GM18499 (cell line): Measurements from ENCODE around the gene ALKBH3.

Source experiments
- ATAC-seq: cut with Tn5 transposase; IDR thresholded peaks from one replicate; pipeline ENCODE4 v1.9.1; 2021; ENCODE audit warnings: moderate number of reproducible peaks; ENCODE audit not compliant: insufficient read depth, unreplicated experiment

Gene ALKBH3

GRCh38 chr11:43936076-43936475 lies 55.4 kb downstream of the ALKBH3 start:
- no peak for ATAC-seq

GRCh38 chr11:43937434-43938411 lies 57.1 kb downstream of the ALKBH3 start:
- no peak for ATAC-seq

DNA sequence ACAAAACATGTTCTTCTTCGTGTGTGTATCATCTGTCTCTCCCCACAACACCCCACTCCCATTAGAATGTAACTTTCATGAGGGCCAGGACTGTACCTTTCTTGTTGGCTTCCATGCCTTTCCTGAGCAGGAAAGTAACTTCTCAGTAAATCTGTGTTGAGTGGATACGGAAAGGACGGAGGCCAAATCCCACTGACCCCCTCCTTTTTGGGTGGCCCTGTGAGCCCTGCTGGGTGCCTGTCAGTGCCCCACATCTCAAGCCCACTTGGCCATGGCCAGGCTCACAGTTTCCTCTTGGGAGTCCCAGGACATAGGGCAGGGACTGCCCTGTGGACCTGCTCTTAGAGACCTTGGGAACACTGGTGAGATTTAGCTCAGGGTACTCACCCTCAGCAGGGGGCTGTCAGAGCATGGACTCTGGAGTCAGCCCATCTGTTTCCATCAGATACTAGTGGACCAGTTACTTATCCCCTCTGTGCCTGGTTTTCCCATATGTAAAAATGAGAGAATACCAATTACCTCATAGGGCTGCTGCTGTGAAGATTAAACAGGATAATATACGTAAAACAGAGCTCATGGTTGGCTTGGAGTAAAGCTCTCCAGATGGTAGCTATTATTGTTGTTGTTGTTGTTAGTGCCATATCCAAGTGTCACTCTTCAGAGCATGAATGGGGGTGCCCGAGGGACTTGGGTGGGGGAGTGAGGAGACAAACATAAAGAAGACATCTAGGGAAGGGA lies 60.8 kb downstream of the ALKBH3 start:
- no peak for ATAC-seq

DNA sequence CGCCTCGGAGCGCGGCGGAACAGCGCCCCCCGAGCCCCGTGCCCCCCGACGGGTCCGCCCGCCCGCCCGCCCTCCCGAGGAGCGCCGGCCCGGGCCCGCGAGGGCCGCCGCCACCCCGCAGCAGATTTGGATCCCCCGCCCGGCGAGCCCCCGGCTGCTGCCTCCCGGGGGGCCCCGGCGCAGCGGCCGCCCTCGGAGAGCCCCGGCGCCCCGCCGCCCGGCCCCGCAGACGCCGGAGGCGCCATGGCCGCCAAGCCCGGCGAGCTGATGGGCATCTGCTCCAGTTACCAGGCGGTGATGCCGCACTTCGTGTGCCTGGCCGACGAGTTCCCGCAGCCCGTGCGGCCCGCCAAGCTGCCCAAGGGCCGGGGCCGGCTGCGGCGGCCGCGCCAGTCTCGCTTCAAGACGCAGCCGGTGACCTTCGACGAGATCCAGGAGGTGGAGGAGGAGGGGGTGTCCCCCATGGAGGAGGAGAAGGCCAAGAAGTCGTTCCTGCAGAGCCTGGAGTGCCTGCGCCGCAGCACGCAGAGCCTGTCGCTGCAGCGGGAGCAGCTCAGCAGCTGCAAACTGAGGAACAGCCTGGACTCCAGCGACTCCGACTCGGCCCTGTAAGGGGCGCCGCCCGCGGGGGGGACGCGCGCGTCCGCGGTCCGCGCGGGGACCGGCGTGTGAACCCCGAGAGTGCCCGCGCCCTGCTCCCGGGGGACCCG lies 62.2 kb downstream of the ALKBH3 start:
- ATAC-seq = no peak

GRCh38 chr11:43943372-43943930 lies 62.8 kb downstream of the ALKBH3 start:
- no peak for ATAC-seq

GRCh38 chr11:43943931-43944751 lies 63.5 kb downstream of the ALKBH3 start:
- ATAC-seq = no peak

DNA sequence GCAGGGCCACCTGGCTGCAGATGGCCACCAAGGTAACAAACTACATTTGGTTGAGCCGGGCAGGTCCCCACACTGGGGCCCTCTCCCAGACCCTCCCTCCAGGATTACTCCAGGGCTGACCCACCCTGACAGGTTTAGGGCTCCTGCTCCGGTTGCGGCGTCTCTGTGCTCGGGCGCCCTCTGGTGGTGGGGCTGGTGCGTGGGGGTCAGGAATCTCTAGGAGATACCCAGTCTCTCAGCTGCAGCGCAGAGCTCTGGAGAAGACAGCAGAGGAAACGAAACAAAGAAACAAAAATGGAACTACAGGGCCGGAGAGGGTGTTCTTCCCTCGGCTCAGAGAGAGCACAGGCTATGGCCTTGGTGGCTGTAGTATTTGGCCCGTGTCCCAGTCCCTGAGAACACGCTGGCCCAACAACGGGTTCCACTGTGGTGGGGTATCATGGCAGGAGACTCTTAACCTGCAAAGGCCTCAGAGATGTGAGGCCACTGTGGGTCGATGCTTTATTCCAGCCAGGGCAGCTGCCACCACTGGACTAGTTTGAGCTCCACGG lies 64.2 kb downstream of the ALKBH3 start:
- no peak for ATAC-seq

- no peak for ATAC-seq
Measured at GRCh38 chr11:43947003-43947500, 66.4 kb downstream of the ALKBH3 start.

DNA sequence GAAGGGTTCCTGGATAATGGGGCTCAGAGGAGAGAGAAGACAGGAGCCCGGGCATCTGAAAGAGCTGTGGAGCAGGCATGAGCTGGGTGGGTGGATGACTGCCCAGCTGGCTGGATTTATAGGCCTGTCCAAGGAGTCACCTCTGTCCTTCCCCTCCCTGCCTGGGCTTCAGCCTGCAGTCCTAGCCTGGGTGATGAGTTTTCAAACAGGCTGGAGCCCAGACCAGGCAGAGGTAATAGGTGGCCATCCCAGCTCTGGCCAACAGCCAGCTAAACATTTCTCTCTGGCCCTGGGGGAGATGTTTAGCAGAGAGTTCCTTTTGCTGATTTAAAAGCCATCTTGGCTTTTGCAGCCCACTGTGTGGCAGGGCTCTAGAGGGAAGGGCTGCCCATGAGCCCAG lies 67.2 kb downstream of the ALKBH3 start:
- no peak for ATAC-seq

GRCh38 chr11:43948341-43949225 lies 68.0 kb downstream of the ALKBH3 start:
- ATAC-seq = no peak

DNA sequence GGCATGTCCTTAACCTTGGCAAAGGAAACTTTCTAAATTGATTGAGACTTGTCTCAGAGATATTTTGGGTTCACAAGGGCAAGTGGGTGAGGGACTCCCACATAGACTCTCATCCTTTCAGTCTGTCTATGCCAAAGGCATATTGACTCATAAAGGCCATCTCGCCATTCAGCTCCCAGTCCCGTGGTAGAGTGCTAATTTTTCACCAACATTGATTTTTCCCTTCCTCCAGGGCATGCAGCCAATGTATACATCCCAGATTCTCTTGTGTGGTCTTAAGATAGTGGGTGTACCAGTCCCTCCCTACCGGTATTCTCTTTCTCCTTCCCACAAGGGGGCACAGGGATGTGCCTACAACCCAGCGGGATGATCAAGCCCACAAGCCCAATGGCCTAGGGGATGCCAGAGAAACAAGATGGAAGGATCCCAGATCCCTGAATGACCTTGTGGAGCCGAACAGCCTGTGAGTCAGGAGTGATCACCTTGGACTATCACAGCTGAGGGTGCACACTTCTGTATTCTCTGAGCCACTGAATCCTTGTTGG lies 69.8 kb downstream of the ALKBH3 start:
- ATAC-seq = no peak

GRCh38 chr11:43951231-43951630 lies 70.6 kb downstream of the ALKBH3 start:
- ATAC-seq = no peak

- no peak for ATAC-seq
Measured at GRCh38 chr11:43952020-43952400, 71.4 kb downstream of the ALKBH3 start.

DNA sequence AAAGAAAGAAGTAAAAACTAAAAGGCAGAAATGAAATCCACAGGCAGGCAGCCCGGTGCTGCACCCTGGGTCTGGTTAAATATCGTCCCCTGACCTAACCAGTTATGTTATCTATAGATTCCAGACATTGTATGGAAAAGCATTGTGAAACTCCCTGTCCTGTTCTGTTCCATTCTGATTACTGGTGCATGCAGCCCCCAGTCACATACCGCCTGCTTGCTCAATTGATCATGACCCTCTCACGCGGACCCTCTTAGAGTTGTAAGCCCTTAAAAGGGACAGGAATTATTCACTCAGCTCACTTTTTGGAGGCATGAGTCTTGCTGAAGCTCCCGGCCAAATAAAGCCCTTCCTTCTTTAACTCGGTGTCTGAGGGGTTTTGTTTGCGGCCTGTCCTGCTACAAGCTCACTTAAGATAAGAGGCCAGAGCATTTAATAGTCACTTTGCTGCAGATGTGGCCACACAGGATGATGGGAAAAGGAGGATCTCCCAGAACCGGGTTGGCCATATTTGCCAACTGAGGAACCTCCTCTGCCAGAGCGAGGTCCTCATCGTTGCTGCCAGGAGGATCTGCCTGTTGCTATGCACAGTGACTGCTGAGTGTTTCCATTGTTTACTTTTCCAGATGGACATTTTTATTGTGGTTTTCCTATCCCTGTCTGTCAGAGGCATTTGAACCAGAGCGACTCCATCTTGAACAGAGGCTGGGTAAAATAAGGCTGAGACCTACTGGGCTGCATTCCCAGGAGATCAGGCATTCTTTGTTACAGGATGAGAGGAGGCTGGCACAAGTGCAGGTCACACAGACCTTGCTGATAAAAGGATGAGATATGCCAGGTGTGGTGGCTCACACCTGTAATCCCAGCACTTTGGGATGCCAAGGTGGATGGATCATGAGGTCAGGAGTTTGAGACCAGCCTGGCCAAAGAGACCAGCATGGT lies 72.0 kb downstream of the ALKBH3 start:
- no peak for ATAC-seq

DNA sequence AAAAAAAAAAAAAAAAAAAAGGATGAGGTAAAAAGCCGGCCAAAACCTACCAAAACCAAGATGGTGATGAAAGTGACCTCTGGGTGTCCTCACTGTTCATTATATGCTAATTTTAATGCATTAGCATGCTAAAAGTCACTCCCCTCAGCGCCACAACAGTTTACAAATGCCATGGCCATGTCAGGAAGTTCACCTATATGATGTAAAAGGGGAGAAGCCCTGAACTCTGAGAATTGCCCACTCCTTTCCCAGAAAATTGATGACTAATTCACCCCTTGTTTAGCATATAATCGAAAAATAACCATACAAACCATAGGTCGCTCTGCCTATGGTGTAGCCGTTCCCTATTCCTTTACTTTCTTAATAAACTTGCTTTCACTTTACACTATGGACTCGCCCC lies 72.9 kb downstream of the ALKBH3 start:
- no peak for ATAC-seq

GRCh38 chr11:43954241-43954640 lies 73.6 kb downstream of the ALKBH3 start:
- ATAC-seq = no peak
